Endothelial cell of umbilical vein (primary cell): ENCODE results near the gene MISP.

Source experiments
- EZH2 ChIP-seq: IDR thresholded peaks from 2 replicates; pipeline ENCODE4 v1.6.1; 2012; ENCODE audit warnings: borderline replicate concordance, low read depth, mild to moderate bottlenecking, moderate library complexity, low read length, inconsistent platforms; ENCODE audit not compliant: severe bottlenecking
- GATA2 ChIP-seq: IDR thresholded peaks from 2 replicates; pipeline ENCODE4 v1.7.0; 2011; ENCODE audit warnings: low read depth, mild to moderate bottlenecking, moderate library complexity, mixed read lengths, low read length; ENCODE audit not compliant: insufficient read length, insufficient read depth
- JUN ChIP-seq: IDR thresholded peaks from 2 replicates; pipeline ENCODE4 v1.6.1; 2011; ENCODE audit warnings: borderline replicate concordance, low read depth; ENCODE audit not compliant: insufficient read length, insufficient read depth
- MYC ChIP-seq: IDR thresholded peaks from one replicate; pipeline ENCODE4 v1.6.1; 2011; ENCODE audit warnings: mild to moderate bottlenecking, low read depth, low read length
- POLR2A ChIP-seq: IDR thresholded peaks from 2 replicates; pipeline ENCODE4 v1.6.1; 2012; ENCODE audit warnings: low read depth, mild to moderate bottlenecking, control low read depth, low read length
- POLR2AphosphoS5 ChIP-seq: IDR thresholded peaks from 2 replicates; pipeline ENCODE4 v1.6.1; 2012; ENCODE audit warnings: low read depth, mild to moderate bottlenecking, control low read depth, low read length, moderate library complexity; ENCODE audit not compliant: insufficient read depth
- TF ChIP-seq, protein P1 (sequence below), 2 donors: IDR thresholded peaks; 1 replicate in 1 of 2; 2 replicates in 1 of 2; pipeline ENCODE4 v1.5.1; 2011; ENCODE audit warnings: low read length in 2 of 2, mild to moderate bottlenecking in 2 of 2, moderate library complexity in 2 of 2, control low read depth in 1 of 2, inconsistent platforms in 1 of 2, low read depth in 1 of 2; ENCODE audit not compliant: insufficient read depth in 1 of 2; ENCODE audit errors: extremely low read depth in 1 of 2
- TF ChIP-seq, protein P2 (sequence below): IDR thresholded peaks from 2 replicates; pipeline ENCODE4 v1.6.1; 2011; ENCODE audit not compliant: insufficient read depth, insufficient read length

DNA sequence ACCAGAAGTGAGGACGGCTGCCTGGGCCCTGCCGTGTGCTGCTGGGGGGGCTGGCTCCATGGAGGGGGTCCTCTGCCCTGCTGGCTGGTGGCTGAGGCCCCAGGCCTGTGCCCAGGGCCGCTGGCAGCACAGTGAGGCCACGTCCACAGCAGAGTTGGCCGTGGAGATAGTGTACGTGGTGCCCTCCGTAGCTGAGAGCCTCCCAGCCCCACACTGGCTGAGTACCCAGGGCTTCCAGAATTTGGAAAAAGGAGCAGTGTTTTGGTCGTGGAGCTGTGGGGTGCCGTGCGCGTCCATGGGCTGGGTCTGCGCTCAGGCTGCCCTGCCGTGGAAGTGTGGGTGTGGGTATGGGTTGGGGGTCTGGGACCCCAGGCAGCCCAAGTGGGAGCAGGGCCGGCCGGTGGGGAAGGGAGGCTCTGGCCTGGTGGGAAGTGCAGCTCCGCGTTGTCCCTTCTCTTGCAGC lies 52.2 kb downstream of the MISP start:
- TF ChIP-seq, protein P1, sequence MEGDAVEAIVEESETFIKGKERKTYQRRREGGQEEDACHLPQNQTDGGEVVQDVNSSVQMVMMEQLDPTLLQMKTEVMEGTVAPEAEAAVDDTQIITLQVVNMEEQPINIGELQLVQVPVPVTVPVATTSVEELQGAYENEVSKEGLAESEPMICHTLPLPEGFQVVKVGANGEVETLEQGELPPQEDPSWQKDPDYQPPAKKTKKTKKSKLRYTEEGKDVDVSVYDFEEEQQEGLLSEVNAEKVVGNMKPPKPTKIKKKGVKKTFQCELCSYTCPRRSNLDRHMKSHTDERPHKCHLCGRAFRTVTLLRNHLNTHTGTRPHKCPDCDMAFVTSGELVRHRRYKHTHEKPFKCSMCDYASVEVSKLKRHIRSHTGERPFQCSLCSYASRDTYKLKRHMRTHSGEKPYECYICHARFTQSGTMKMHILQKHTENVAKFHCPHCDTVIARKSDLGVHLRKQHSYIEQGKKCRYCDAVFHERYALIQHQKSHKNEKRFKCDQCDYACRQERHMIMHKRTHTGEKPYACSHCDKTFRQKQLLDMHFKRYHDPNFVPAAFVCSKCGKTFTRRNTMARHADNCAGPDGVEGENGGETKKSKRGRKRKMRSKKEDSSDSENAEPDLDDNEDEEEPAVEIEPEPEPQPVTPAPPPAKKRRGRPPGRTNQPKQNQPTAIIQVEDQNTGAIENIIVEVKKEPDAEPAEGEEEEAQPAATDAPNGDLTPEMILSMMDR (IDR thresholded peaks at IDR 0.05; ENCODE audit: extremely low read depth in 1 of 2, insufficient read depth in 1 of 2, low read depth in 1 of 2, low read length in 2 of 2) = no peak
- no peak for TF ChIP-seq POLR2A
- TF ChIP-seq EZH2 = no peak
- TF ChIP-seq JUN = no peak
- no peak for TF ChIP-seq POLR2AphosphoS5
- TF ChIP-seq MYC = no peak
- TF ChIP-seq GATA2 = no peak
- TF ChIP-seq, protein P2, sequence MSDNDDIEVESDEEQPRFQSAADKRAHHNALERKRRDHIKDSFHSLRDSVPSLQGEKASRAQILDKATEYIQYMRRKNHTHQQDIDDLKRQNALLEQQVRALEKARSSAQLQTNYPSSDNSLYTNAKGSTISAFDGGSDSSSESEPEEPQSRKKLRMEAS = no peak
